Prostate gland (tissue), 2 donors: Measurements from ENCODE around the gene MRPL1.

Experiments
- POLR2A ChIP-seq: fragments of 450-650 bp; IDR thresholded peaks from one replicate; pipeline ENCODE4 v1.6.1; 2016; ENCODE audit warnings: antibody characterized with exemption, mild to moderate bottlenecking
- POLR2AphosphoS5 ChIP-seq: sonication (generic); formaldehyde crosslinking; IDR thresholded peaks from one replicate; pipeline ENCODE4 v1.6.1; 2017; ENCODE audit warnings: antibody characterized with exemption
- TF ChIP-seq, protein P1 (sequence below), 4 experiments: fragments of 200-600 bp in 2 of 4; fragments of 450-650 bp in 2 of 4; sonication (generic) in 2 of 4; IDR thresholded peaks; 1 replicate in 3 of 4; 2 replicates in 1 of 4; pipeline ENCODE4 v1.5.1; 2016 to 2019; ENCODE audit warnings: antibody characterized with exemption in 4 of 4, mild to moderate bottlenecking in 2 of 4, moderate library complexity in 2 of 4

DNA sequence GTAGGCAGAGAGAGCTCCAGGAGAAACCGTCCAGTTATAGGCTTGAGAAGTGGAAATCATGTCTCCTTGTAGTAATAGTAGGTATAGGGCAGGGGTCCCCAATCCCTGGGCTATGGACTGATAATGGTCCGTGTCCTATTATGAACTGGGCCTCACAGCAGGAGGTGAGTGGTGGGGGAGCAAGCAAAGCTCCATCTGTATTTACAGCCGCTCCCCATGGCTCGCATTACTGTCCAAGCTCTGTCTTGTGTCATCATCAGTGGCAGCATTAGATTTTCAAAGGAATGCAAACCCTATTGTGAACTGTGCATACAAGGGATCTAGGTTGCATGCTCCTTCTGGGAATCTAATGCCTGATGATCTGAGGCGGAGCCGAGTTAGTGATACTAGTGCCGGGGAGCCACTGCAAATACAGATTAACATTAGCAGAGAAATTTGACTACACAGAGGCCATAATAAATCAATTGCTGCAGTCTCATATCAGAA, 67.6 kb downstream of the MRPL1 start:
- TF ChIP-seq, protein P1, sequence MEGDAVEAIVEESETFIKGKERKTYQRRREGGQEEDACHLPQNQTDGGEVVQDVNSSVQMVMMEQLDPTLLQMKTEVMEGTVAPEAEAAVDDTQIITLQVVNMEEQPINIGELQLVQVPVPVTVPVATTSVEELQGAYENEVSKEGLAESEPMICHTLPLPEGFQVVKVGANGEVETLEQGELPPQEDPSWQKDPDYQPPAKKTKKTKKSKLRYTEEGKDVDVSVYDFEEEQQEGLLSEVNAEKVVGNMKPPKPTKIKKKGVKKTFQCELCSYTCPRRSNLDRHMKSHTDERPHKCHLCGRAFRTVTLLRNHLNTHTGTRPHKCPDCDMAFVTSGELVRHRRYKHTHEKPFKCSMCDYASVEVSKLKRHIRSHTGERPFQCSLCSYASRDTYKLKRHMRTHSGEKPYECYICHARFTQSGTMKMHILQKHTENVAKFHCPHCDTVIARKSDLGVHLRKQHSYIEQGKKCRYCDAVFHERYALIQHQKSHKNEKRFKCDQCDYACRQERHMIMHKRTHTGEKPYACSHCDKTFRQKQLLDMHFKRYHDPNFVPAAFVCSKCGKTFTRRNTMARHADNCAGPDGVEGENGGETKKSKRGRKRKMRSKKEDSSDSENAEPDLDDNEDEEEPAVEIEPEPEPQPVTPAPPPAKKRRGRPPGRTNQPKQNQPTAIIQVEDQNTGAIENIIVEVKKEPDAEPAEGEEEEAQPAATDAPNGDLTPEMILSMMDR (IDR thresholded peaks at IDR 0.05): no peak
- TF ChIP-seq POLR2A (no peak), POLR2AphosphoS5 (no peak)
